Left ventricle myocardium superior (tissue), 1 donor: Measurements from ENCODE around the gene CMSS1. TPM values are rescaled to one million over a fixed set of nuclear protein-coding genes. Genes with fewer than 3 reads are reported as not detected.

Experiments used
- microRNA-seq: library from miRNA; unstranded; fragments of <30 nt; microRNA quantifications from one replicate; pipeline ENCODE4 v1.2.0, GENCODE V29; 2020; ENCODE audit warnings: borderline number of aligned reads
- total RNA-seq: library from RNA; stranded (reverse); fragmentation: NEBNext Ultra II Directional; extraction: Animal tissue kit (Norgen Biotek cat#: 25700); gene quantifications from one replicate; pipeline ENCODE4 v1.2.1, GENCODE V29; 2021
- donor health status: DM: no; HTN: yes; CAD: no; lungs with severe emphysema.

CMSS1 gene
- total RNA-seq, 1 donor from 2014 or later: 34.5 TPM

Small RNA genes lying within 50 kb of the gene (microRNA-seq; reads per million reads assigned to microRNA genes)
- gene MIR3921: not detected

Other genes with a start within 250 kb of the CMSS1 start
- gene COL8A1, start 179.3 kb upstream of the CMSS1 start, total RNA-seq: 12.0 TPM